ENCODE results near the gene SS18L1. TPM values are rescaled to one million over a fixed set of nuclear protein-coding genes. Genes with fewer than 3 reads are reported as not detected.

The SS18L1 gene
- total RNA-seq, 1 donor, result 8.9 TPM

- no peak overlapping the region for H3K4me3 ChIP-seq (ENCODE audit: low read depth, low read length)
- no peak for TF ChIP-seq CTCF (IDR thresholded peaks at IDR 0.05; ENCODE audit: insufficient read depth, low read length)
- DNase-seq (ENCODE audit: low read depth), result no peak
Observed at GRCh38 chr20:62186096-62186426, 42.5 kb downstream of the SS18L1 start.

- peak; percentile 68 for DNase-seq (ENCODE audit: low read depth)
- no peak for TF ChIP-seq CTCF (IDR thresholded peaks at IDR 0.05; ENCODE audit: insufficient read depth, low read length)
- H3K4me3 ChIP-seq (ENCODE audit: low read depth, low read length), result no peak overlapping the region
Observed at GRCh38 chr20:62186887-62187866, 43.6 kb downstream of the SS18L1 start.

- H3K4me3 ChIP-seq (ENCODE audit: low read depth, low read length), result no peak overlapping the region
- no peak for DNase-seq (ENCODE audit: low read depth)
- no peak for TF ChIP-seq CTCF (IDR thresholded peaks at IDR 0.05; ENCODE audit: insufficient read depth, low read length)
Observed at GRCh38 chr20:62190639-62191411, 47.3 kb downstream of the SS18L1 start.

- no peak overlapping the region for H3K4me3 ChIP-seq (ENCODE audit: low read depth, low read length)
- DNase-seq (ENCODE audit: low read depth), result no peak
- TF ChIP-seq CTCF (IDR thresholded peaks at IDR 0.05; ENCODE audit: insufficient read depth, low read length), result no peak
Observed at GRCh38 chr20:62191781-62192559, 48.4 kb downstream of the SS18L1 start.

GRCh38 chr20:62192635-62193034 is 49.1 kb downstream of the SS18L1 start:
- DNase-seq (ENCODE audit: low read depth), result no peak
- H3K4me3 ChIP-seq (ENCODE audit: low read depth, low read length), result no peak overlapping the region
- TF ChIP-seq CTCF (IDR thresholded peaks at IDR 0.05; ENCODE audit: insufficient read depth, low read length), result no peak

All from fibroblast of the aortic adventitia (primary cell).